SU-DHL-6 (cell line): ENCODE measurements around the gene INPP4A.

Experiments
- H2AFZ ChIP-seq: fragments of 200-600 bp; sonication (generic); 2 replicates; pipeline ENCODE4 v1.6.1; 2014; ENCODE audit warnings: low read depth, mild to moderate bottlenecking, moderate library complexity, mixed read lengths, antibody characterized with exemption, low read length; ENCODE audit not compliant: severe bottlenecking
- H3F3A ChIP-seq: fragments of 200-600 bp; shearing (Covaris generic); 2 replicates; pipeline ENCODE4 v1.6.0; 2016; ENCODE audit warnings: antibody characterized with exemption, mild to moderate bottlenecking; ENCODE audit not compliant: insufficient read depth
- H3K27ac ChIP-seq: fragments of 200-600 bp; sonication (generic); 2 replicates; pipeline ENCODE4 v1.5.1; 2016; ENCODE audit warnings: low read depth, mild to moderate bottlenecking, low read length, moderate library complexity, mixed read lengths
- H3K27me3 ChIP-seq: fragments of 200-600 bp; sonication (generic), shearing (Covaris generic); 2 replicates; pipeline ENCODE4 v1.6.0; 2014; ENCODE audit warnings: mild to moderate bottlenecking, low read length
- H3K36me3 ChIP-seq: fragments of 200-600 bp; sonication (generic); 2 replicates; pipeline ENCODE4 v1.6.1; 2014; ENCODE audit warnings: mild to moderate bottlenecking, low read length, mixed read lengths
- H3K4me2 ChIP-seq: fragments of 300-600, 200-600 bp; shearing (Covaris generic), sonication (generic); 2 replicates; pipeline ENCODE4 v1.6.0; 2014; ENCODE audit warnings: low read length, low read depth, mild to moderate bottlenecking; ENCODE audit not compliant: poor library complexity, severe bottlenecking
- H3K4me3 ChIP-seq: fragments of 200-600 bp; sonication (generic); 2 replicates; pipeline ENCODE4 v1.5.1; 2014; ENCODE audit warnings: antibody characterized with exemption, low read length, mild to moderate bottlenecking, mixed read lengths; ENCODE audit not compliant: insufficient read depth, poor library complexity, severe bottlenecking
- H3K79me2 ChIP-seq: fragments of 200-600 bp; sonication (generic); 2 replicates; pipeline ENCODE4 v1.6.1; 2014; ENCODE audit warnings: mild to moderate bottlenecking, low read length, moderate library complexity; ENCODE audit not compliant: insufficient read depth
- H3K9ac ChIP-seq: fragments of 200-600 bp; sonication (generic); 2 replicates; pipeline ENCODE4 v1.7.0; 2014; ENCODE audit warnings: mild to moderate bottlenecking, low read length
- H3K9me2 ChIP-seq: fragments of 200-600 bp; sonication (generic); replicated peaks from 2 replicates; pipeline ENCODE4 v1.6.1; 2014; ENCODE audit warnings: low read length; ENCODE audit not compliant: insufficient read depth
- H3K9me3 ChIP-seq: fragments of 200-600 bp; sonication (generic); 2 replicates; pipeline ENCODE4 v1.6.1; 2014; ENCODE audit warnings: low read length, mixed read lengths; ENCODE audit not compliant: insufficient read depth
- H4K20me1 ChIP-seq: fragments of 200-600 bp; sonication (generic); 2 replicates; pipeline ENCODE4 v1.6.1; 2014; ENCODE audit warnings: low read depth, mild to moderate bottlenecking, antibody characterized with exemption, low read length, moderate library complexity, mixed read lengths
- EZH2phosphoT487 ChIP-seq: fragments of 200-600 bp; sonication (generic), shearing (Covaris generic); conservative IDR thresholded peaks from 2 replicates; pipeline ENCODE4 v1.6.1; 2018; ENCODE audit warnings: mild to moderate bottlenecking, antibody characterized with exemption, low read length, moderate library complexity, mixed read lengths
- TF ChIP-seq, protein P1 (sequence below): fragments of 200-600 bp; sonication (generic); IDR thresholded peaks from one replicate; pipeline ENCODE4 v1.5.1; 2017; ENCODE audit warnings: antibody characterized with exemption, mild to moderate bottlenecking, low read length, moderate library complexity; ENCODE audit not compliant: insufficient read depth, poor library complexity, severe bottlenecking

The INPP4A gene

DNA sequence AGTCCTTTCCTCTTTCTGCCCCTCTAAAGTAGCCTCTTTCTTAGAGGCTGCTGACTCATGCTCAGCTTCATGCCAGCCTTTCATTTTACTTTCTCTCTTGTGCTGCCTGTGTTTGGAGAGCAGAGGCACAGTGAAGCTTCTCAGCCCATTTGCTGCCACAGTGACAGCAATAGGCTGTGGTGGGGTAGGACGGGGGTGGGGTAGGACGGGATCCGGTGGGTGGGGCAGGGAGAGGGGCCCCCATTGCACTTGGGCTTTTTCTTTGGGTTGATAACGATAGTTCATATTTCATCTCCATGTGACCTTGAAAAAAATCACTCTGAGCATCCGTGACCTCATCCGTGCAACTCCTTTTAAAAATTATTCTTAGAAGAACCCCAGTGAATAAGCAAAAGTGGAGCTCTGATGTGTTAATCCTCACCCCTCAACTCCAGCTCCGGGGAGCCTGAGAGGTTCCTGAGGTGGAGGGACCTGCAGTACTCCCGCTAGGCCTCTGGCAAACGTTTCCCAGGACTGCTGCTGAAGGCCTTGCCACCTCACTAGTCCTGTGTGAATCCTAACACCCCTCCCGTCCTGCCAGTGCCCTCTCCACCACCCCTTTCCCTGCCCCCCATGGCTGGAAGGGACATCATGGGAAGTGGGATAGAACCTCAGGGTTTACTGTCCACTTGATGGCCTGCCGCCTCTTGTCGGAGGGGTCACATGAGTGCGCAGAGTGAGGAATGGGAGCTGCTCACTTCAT, 70.8 kb downstream of the INPP4A start:
- H3K79me2 ChIP-seq = no peaks in the 10 kb centered on the region
- H4K20me1 ChIP-seq = no peaks in the 10 kb centered on the region
- no peaks in the 10 kb centered on the region for H3K9me2 ChIP-seq
- no peaks in the 10 kb centered on the region for H3K27me3 ChIP-seq
- no peak overlapping the region for H3K4me2 ChIP-seq
- H3F3A ChIP-seq = no peaks in the 10 kb centered on the region
- no peak overlapping the region for H3K9ac ChIP-seq
- H3K27ac ChIP-seq = no peak overlapping the region
- no peaks in the 10 kb centered on the region for H3K36me3 ChIP-seq
- no peak for TF ChIP-seq EZH2phosphoT487
- TF ChIP-seq, protein P1, sequence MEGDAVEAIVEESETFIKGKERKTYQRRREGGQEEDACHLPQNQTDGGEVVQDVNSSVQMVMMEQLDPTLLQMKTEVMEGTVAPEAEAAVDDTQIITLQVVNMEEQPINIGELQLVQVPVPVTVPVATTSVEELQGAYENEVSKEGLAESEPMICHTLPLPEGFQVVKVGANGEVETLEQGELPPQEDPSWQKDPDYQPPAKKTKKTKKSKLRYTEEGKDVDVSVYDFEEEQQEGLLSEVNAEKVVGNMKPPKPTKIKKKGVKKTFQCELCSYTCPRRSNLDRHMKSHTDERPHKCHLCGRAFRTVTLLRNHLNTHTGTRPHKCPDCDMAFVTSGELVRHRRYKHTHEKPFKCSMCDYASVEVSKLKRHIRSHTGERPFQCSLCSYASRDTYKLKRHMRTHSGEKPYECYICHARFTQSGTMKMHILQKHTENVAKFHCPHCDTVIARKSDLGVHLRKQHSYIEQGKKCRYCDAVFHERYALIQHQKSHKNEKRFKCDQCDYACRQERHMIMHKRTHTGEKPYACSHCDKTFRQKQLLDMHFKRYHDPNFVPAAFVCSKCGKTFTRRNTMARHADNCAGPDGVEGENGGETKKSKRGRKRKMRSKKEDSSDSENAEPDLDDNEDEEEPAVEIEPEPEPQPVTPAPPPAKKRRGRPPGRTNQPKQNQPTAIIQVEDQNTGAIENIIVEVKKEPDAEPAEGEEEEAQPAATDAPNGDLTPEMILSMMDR = no peak
- H3K9me3 ChIP-seq = no peaks in the 10 kb centered on the region
- H2AFZ ChIP-seq = no peak overlapping the region
- no peak overlapping the region for H3K4me3 ChIP-seq

DNA sequence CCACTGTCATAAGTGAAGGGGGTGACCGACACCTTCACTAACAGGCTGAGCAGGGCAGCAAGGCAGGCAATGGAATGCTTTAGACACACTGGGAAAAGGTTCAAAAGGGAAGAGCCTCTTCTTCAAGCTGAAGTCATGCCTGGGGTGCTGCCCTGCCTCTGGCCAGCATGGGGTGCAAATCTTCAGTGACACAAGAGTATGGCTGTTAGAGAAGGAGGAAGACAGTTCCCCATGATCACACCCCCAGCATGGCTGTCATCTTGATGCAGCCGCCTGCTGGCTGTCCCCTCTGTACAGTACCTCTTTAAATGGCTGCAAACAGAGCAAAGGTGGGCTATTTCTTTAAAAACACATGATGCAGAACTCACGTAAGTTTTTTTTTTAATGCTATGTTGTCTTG, 71.9 kb downstream of the INPP4A start:
- H3K4me2 ChIP-seq = no peak overlapping the region
- no peaks in the 10 kb centered on the region for H4K20me1 ChIP-seq
- H3K27me3 ChIP-seq = no peaks in the 10 kb centered on the region
- H3K27ac ChIP-seq = no peak overlapping the region
- H3K9me3 ChIP-seq = no peaks in the 10 kb centered on the region
- H3K4me3 ChIP-seq = no peak overlapping the region
- H3K9ac ChIP-seq = no peak overlapping the region
- no peaks in the 10 kb centered on the region for H3K79me2 ChIP-seq
- no peaks in the 10 kb centered on the region for H3F3A ChIP-seq
- TF ChIP-seq, protein P1 = no peak
- no peak for TF ChIP-seq EZH2phosphoT487
- H2AFZ ChIP-seq = no peak overlapping the region
- H3K9me2 ChIP-seq = no peaks in the 10 kb centered on the region
- H3K36me3 ChIP-seq = no peaks in the 10 kb centered on the region

DNA sequence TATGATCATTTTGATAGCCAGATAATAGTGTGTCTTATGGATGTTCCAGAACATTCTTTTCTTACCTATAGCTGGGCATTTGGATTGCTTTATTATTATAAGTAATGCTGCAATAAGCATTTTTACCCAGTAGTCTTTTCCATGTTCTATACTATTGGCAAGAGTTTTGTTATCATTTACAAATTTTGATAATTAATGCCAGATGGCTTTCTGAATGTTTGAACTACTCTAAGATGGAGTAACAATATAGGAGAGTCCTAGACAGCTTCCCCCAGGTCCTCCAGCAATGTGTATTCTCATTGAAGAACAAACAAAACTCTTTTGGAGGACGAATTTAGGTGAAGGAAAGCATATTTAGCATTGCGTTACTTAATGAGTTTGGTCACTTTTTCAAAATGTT, 73.0 kb downstream of the INPP4A start:
- H3F3A ChIP-seq = no peaks in the 10 kb centered on the region
- no peak overlapping the region for H3K27ac ChIP-seq
- H3K9ac ChIP-seq = no peak overlapping the region
- no peaks in the 10 kb centered on the region for H3K9me2 ChIP-seq
- H3K27me3 ChIP-seq = no peaks in the 10 kb centered on the region
- no peaks in the 10 kb centered on the region for H3K36me3 ChIP-seq
- no peak overlapping the region for H3K4me3 ChIP-seq
- no peaks in the 10 kb centered on the region for H4K20me1 ChIP-seq
- TF ChIP-seq, protein P1 = no peak
- no peak for TF ChIP-seq EZH2phosphoT487
- no peaks in the 10 kb centered on the region for H3K9me3 ChIP-seq
- H2AFZ ChIP-seq = no peak overlapping the region
- no peak overlapping the region for H3K4me2 ChIP-seq
- H3K79me2 ChIP-seq = no peaks in the 10 kb centered on the region
